ENCODE results near the gene C11orf86. TPM values are rescaled to one million over a fixed set of nuclear protein-coding genes. Genes with fewer than 3 reads are reported as not detected.
"Not testable (repeated sequence)": the region's sequence is repeated elsewhere in the genome, so short reads cannot be mapped to it uniquely, and the experiment has no call there.

The C11orf86 gene
- total and polyA plus RNA-seq, 2 experiments from 2014 or later, result not detected

DNA sequence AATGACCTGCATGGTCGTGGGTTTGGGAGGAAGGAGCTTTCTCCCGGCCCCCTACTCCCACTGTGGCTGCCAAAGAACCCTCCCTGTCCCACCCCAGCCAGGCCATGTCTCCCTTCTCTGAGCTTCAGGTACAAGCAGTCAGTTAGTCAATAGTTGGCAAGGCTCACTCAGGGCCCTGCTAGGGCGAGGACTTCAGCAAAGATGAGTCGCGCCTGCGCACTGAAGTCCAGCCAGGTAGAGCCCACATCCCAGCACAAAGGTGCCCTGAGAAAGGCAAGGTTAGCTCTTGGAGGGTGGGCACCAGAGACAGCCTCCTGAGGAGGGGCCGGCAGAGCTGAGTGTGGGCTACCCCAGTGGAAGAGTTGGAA is 11.1 kb downstream of the C11orf86 start:
- H3K9me3 ChIP-seq (ENCODE audit: low read depth), result no peaks in the 10 kb centered on the region
- H3K4me1 ChIP-seq (ENCODE audit: low read depth), result peaks cover 7% of the 10 kb centered on the region
- TF ChIP-seq, protein P1, sequence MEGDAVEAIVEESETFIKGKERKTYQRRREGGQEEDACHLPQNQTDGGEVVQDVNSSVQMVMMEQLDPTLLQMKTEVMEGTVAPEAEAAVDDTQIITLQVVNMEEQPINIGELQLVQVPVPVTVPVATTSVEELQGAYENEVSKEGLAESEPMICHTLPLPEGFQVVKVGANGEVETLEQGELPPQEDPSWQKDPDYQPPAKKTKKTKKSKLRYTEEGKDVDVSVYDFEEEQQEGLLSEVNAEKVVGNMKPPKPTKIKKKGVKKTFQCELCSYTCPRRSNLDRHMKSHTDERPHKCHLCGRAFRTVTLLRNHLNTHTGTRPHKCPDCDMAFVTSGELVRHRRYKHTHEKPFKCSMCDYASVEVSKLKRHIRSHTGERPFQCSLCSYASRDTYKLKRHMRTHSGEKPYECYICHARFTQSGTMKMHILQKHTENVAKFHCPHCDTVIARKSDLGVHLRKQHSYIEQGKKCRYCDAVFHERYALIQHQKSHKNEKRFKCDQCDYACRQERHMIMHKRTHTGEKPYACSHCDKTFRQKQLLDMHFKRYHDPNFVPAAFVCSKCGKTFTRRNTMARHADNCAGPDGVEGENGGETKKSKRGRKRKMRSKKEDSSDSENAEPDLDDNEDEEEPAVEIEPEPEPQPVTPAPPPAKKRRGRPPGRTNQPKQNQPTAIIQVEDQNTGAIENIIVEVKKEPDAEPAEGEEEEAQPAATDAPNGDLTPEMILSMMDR (IDR thresholded peaks at IDR 0.05; ENCODE audit: low read depth, low read length), result no peak
- DNase-seq (ENCODE audit: low read depth in 1 of 2, low spot score in 1 of 2), result no peak
- no peaks in the 10 kb centered on the region for H3K27me3 ChIP-seq
- no peaks in the 10 kb centered on the region for H3K36me3 ChIP-seq
- H3K27ac ChIP-seq, result no peak overlapping the region
- H3K4me3 ChIP-seq, result no peak overlapping the region

- no peak overlapping the region for H3K4me3 ChIP-seq
- no peaks in the 10 kb centered on the region for H3K9me3 ChIP-seq (ENCODE audit: low read depth)
- H3K27ac ChIP-seq, result no peak overlapping the region
- no peaks in the 10 kb centered on the region for H3K27me3 ChIP-seq
- no peaks in the 10 kb centered on the region for H3K36me3 ChIP-seq
- peak in 1 of 2 donors; percentile 28 for DNase-seq (ENCODE audit: low read depth in 1 of 2, low spot score in 1 of 2)
- H3K4me1 ChIP-seq (ENCODE audit: low read depth), result peaks cover 7% of the 10 kb centered on the region
- TF ChIP-seq, protein P1 (IDR thresholded peaks at IDR 0.05; ENCODE audit: low read depth, low read length), result no peak
These were observed 12.1 kb downstream of the C11orf86 start for GRCh38 chr11:66987158-66987620.

- peaks cover 7% of the 10 kb centered on the region for H3K4me1 ChIP-seq (ENCODE audit: low read depth)
- no peaks in the 10 kb centered on the region for H3K27me3 ChIP-seq
- no peaks in the 10 kb centered on the region for H3K36me3 ChIP-seq
- no peak overlapping the region for H3K27ac ChIP-seq
- H3K4me3 ChIP-seq, result no peak overlapping the region
- H3K9me3 ChIP-seq (ENCODE audit: low read depth), result no peaks in the 10 kb centered on the region
- no peak for DNase-seq (ENCODE audit: low read depth in 1 of 2, low spot score in 1 of 2)
- TF ChIP-seq, protein P1 (IDR thresholded peaks at IDR 0.05; ENCODE audit: low read depth, low read length), result no peak
These were observed 13.0 kb downstream of the C11orf86 start for GRCh38 chr11:66987924-66988637.

DNA sequence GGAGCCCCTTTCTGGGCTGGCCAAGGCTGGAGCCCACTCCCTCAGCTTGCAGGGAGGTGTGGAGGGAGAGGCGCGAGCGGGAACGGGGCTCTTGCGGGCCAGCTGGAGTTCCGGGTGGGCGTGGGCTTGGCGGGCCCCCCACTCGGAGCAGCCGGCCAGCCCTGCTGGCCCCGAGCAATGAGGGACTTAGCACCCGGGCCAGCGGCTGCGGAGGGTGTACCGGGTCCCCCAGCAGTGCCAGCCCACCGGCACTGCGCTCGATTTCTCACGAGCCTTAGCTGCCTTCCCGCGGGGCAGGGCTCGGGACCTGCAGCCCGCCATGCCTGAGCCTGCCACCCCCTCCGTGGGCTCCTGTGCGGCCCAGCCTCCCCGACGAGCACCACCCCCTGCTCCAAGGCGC is 13.6 kb downstream of the C11orf86 start:
- not testable (repeated sequence) for DNase-seq (ENCODE audit: low read depth in 1 of 2, low spot score in 1 of 2); H3K4me1 ChIP-seq (ENCODE audit: low read depth); H3K4me3 ChIP-seq; H3K9me3 ChIP-seq (ENCODE audit: low read depth); H3K27ac ChIP-seq; H3K36me3 ChIP-seq; H3K27me3 ChIP-seq

GRCh38 chr11:66989360-66989759 is 14.3 kb downstream of the C11orf86 start:
- H3K36me3 ChIP-seq; H3K27ac ChIP-seq; DNase-seq (ENCODE audit: low read depth in 1 of 2, low spot score in 1 of 2); H3K4me3 ChIP-seq; H3K9me3 ChIP-seq (ENCODE audit: low read depth); H3K4me1 ChIP-seq (ENCODE audit: low read depth); H3K27me3 ChIP-seq: not testable (repeated sequence)

DNA sequence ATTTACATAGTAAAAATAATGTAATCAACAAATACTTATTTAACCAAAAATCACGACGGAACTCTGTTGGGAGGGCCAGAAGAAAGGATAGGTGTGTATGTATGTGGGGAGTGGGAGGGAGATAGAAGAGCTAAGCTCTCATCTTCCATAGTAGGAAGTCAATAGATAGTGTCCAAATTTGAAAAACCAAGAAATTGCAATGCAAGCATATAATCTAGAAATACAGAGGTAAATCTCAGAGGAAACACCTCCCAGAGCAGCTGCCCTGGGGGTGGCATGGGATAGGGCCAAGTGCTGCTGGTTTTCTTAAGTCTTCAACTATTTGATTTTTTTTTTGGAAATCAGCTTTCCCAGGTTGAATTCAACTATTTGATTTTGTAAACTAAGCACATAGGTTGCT is 16.9 kb downstream of the C11orf86 start:
- no peaks in the 10 kb centered on the region for H3K36me3 ChIP-seq
- H3K27ac ChIP-seq, result no peak overlapping the region
- H3K9me3 ChIP-seq (ENCODE audit: low read depth), result no peaks in the 10 kb centered on the region
- H3K27me3 ChIP-seq, result no peaks in the 10 kb centered on the region
- DNase-seq (ENCODE audit: low read depth in 1 of 2, low spot score in 1 of 2), result no peak
- peaks cover 7% of the 10 kb centered on the region for H3K4me1 ChIP-seq (ENCODE audit: low read depth)
- TF ChIP-seq, protein P1 (IDR thresholded peaks at IDR 0.05; ENCODE audit: low read depth, low read length), result no peak
- no peak overlapping the region for H3K4me3 ChIP-seq

Measured in cardiac muscle cell (in vitro differentiated cells and primary cell).